H7 (cell line): ENCODE data around the gene DAPK3. TPM values are rescaled to one million over a fixed set of nuclear protein-coding genes. Genes with fewer than 3 reads are reported as not detected.
"Not testable (repeated sequence)": the region's sequence is repeated elsewhere in the genome, so short reads cannot be mapped to it uniquely, and the experiment has no call there.

Source experiments
- DNase-seq: peaks from one replicate; pipeline ENCODE4 v3.0.0; 2012
- H3K27me3 ChIP-seq: 2 replicates; pipeline ENCODE4 v1.6.0; 2011; ENCODE audit warnings: mild to moderate bottlenecking, low read length; ENCODE audit not compliant: control insufficient read depth, insufficient read depth
- H3K36me3 ChIP-seq: replicated peaks from 2 replicates; pipeline ENCODE4 v1.5.1; 2011; ENCODE audit warnings: low read length; ENCODE audit not compliant: control insufficient read depth, insufficient read depth
- H3K4me3 ChIP-seq: 2 replicates; pipeline ENCODE4 v1.5.1; 2011; ENCODE audit warnings: low read depth, mild to moderate bottlenecking, control low read depth, low read length, moderate library complexity; ENCODE audit not compliant: insufficient read depth
- total RNA-seq: library from RNA; depleted of rRNA; stranded (reverse); fragments of >200 nt; shearing (Covaris generic); gene quantifications from 2 replicates; pipeline ENCODE4 v1.2.3, GENCODE V29; 2014; rRNA removed

Gene DAPK3
- total RNA-seq: 124 and 131 TPM in 2 replicates

DNA sequence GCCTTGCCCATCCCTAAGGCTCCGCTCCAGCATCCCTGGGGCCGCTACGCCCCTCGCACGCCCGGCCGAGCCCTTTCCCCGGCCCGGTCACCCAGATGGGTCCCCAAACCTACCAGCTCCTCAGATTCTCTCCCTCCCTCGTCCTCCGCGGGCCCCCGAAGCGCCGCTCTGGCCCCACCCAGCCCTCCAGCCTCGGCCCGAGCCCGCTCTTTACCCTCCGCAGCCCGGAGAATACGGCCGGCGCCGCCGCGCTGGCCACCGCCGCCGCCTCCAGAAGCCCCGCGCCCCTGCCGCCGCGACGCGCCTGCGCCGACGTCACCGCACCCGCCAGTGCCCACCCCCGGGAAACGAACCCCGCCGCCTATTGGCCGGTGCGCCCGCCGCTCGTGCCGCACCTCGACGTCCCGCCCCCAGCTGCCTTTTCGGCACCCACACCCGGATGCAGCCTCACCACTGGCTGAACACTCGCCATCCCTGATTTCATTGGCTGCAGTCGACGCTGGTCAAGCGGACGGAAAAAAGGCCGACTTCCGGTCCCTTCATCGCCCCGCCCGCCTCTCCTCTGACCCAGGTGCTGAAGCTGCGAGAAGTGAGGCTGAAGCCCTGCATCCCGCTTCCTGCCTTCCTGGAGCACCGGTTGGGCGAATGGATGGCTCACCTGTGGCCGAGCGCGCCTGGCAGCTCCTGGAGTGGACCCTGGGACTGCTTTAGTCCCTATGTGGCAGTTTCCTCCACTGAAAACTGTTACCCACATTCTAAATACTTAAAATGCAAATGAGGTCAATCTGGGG, at the start of gene DAPK3:
Gene DAPK3, minus strand, starts transcription at position 292 of the 791 bp plus-strand sequence. CDS start 1,364 bp downstream, outside the sequence.
- no peaks in the 10 kb centered on the region for H3K27me3 ChIP-seq
- peaks cover 22% of the 10 kb centered on the region for H3K36me3 ChIP-seq
- peak within 1 kb of the TSS; percentile 85 for H3K4me3 ChIP-seq
- peak; percentile 99 for DNase-seq

GRCh38 chr19:4019578-4019977, 48.7 kb upstream of the DAPK3 start:
- H3K4me3 ChIP-seq: no peak overlapping the region
- no peaks in the 10 kb centered on the region for H3K27me3 ChIP-seq
- DNase-seq: no peak
- H3K36me3 ChIP-seq: no peaks in the 10 kb centered on the region; the same call in 1 of the 2 replicates

DNA sequence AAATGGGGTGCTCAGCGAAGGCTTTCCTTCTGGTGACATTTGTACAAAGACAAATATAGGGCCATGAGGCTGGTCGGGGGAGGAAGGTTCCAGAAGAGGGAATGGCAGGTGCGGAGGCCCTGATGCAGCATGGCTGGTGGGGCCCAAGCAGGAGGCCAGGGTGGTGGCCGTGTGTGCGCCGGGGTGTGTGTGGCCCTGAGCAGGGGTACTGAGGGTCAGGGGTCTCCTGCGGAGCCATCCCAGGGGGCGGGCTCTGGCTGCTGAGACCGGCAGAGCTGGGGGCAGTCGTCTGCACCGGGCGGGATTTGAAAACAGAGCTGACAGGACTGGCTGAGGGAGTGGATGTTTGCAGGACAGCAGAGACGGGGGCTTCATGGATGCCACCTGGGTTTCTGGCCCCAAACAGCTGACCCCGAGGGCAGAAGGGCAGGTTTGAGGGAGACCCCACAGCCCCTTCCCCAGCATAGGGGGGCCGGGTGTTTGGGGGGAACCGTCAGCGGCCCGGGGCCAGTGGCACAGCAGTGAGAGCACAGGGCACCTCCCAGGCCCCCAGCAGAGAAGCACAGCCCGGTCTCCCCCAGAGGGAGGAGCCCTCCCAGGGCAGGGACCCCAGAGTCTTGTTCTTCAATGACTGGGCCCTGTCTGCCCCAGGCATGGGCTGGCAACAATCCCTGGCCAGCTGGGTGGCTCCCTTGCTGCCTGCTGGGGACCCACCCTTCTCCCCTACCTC, 48.0 kb upstream of the DAPK3 start:
- no peak for DNase-seq
- Histone ChIP-seq H3K27me3 (no peaks in the 10 kb centered on the region), H3K4me3 (no peak overlapping the region)

DNA sequence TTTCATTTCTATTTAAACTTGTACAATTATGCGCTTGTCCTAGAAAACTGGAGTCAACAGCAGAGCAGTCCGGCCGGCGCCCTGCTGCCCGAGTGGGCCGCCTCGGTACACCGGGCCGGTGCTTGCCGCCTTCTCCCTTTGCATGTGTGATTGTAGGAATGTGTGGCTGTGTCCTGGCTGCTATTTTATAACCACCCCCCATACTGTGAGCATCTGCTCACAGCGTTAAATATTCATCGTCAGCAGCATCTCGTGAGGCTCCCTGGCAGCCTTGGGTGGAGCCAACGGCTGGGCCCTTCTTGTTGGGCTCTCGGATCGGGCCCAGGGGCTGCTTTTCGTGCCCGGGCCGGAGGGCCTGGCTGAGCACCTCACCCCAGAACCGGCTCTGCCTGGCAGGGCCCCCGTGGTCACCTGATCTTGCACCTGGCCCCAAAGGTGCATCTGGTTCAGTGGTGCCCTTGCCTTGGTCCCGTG, 47.3 kb upstream of the DAPK3 start:
- no peak for DNase-seq
- no peaks in the 10 kb centered on the region for H3K27me3 ChIP-seq
- no peak overlapping the region for H3K4me3 ChIP-seq
- H3K36me3 ChIP-seq: peaks cover 3% of the 10 kb centered on the region

More for the DNA sequence above, 48.0 kb upstream of the DAPK3 start:
- H3K36me3 ChIP-seq: no peaks in the 10 kb centered on the region; the same call in 1 of the 2 replicates

GRCh38 chr19:4016903-4017638, 46.2 kb upstream of the DAPK3 start:
- peak; percentile 41 for DNase-seq
- Histone ChIP-seq H3K4me3 (no peak overlapping the region), H3K27me3 (no peaks in the 10 kb centered on the region), H3K36me3 (peaks cover 3% of the 10 kb centered on the region)

- peak; percentile 47 for DNase-seq
- Histone ChIP-seq H3K4me3 (no peak overlapping the region), H3K36me3 (peaks cover 3% of the 10 kb centered on the region), H3K27me3 (no peaks in the 10 kb centered on the region)
Observed at GRCh38 chr19:4016486-4016885, 45.6 kb upstream of the DAPK3 start.

DNA sequence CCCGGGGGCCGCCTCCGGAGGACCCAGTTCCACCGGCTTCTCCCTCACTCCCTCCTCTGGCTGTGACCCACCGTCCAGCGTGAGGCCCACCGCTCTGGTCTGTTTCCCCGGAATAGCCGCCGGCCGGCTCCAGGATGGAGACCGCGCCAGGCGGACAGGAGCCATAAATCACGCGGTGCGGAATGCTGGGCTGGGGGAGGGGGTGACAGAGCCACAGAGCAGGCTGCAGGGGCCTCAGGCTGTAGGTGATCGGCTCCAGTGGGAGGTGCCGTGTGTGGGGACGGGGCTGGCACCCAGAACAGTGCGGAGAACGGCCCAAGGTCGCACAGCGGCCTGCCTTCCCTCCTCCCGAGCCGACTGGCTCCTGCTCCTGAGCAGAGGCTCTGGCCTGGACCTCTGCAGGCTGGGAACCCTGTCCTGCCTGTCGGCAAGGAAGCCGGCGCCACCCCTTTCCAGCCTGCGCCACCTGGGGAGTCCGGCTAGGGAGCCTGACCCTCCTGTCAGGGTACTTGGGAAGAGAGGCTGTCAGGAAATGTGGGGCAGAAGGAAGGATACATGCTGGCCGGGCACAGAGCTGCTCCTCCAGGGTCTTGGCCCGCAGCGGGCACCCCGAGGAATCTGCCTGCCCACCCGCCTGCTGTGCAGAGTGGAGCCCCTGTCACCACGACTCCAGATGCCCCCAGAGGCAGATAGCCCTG, 45.0 kb upstream of the DAPK3 start:
- peak; percentile 42 for DNase-seq
- Histone ChIP-seq H3K27me3 (no peaks in the 10 kb centered on the region), H3K36me3 (peaks cover 3% of the 10 kb centered on the region), H3K4me3 (no peak overlapping the region)

DNA sequence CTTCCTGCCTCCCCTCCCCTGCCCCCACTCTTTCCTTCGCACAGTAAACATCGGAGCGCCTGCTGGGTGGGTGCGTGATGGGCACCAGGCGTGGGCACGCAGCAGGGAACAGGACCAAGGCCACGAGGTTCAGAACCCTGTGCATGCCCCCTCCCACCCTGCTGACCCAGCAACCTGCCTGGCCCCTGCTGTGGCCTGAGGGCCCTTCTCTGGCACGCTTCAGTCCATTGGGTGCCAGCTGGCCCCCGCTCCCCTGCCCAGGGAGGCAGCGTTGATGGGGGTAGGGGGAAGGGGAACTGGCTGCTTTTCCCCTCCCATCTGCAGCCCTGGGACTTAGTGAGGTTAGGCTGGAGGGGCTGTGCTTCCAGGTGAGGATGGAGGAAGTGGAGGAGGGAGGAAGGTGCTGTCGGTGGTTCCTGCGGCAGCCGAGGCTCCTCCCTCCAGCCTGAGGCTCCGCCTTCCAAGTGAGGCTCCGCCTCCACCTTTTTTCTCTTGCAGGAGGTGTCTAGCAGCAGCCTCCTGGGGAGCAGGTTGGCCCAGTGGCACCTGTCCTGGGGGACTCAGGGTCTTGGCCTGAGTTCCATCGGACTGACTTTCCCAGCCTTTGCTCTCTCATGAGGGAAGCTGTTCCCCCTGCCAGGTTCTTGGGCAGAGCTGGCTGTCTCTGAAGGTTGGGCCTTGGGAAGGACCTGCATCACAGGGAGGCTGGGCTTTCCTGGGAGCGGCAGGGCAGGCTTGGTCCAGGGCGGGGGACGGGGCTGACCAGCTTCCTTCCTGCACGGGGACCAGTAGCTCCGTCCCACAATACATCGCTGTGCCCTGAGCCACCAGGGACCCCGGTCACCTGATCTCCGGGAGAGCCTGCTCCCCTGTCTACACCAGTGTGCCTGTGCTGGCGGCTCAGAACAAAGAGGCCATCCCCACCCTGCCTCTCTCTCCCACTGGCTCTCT, 43.9 kb upstream of the DAPK3 start:
- peak; percentile 91 for DNase-seq

DNA sequence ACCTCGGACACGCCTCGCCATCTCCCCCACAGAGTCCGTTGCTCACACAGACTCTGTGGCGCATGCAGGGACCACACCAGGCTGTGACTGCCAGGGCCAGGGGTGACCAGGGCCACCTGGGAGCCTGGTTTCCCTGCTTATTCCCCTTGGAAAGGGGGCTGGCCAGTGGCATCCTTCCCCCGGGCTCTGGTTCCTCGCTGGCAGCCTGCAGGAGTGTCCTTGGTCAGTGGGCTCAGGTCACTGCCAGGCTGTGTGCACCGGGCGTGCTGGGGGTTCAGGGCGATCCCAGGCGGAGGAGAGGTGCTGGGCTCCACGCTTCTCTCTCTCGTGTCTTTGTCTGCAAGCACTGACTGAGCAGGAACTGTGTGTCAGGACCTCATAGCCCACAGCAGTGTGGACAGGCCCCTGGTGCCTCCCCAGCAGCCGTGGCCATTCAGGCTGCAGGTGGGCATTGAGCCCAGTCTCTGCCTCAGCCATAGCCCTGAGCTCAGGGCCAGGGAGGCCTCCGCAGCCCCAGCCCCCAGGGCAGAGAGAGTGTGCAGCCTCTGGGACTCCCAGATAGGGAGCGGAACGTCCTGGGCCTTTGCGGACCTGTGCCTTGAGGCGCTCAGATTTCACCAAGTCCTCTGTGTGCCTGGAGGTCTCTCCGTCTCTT, 43.1 kb upstream of the DAPK3 start:
- no peak overlapping the region for H3K4me3 ChIP-seq
- no peaks in the 10 kb centered on the region for H3K27me3 ChIP-seq
- DNase-seq: no peak
- peaks cover 3% of the 10 kb centered on the region for H3K36me3 ChIP-seq

More for the DNA sequence above, 43.9 kb upstream of the DAPK3 start:
- no peak overlapping the region for H3K4me3 ChIP-seq
- no peaks in the 10 kb centered on the region for H3K27me3 ChIP-seq
- peaks cover 3% of the 10 kb centered on the region for H3K36me3 ChIP-seq

- peaks cover 3% of the 10 kb centered on the region for H3K36me3 ChIP-seq
- H3K27me3 ChIP-seq: no peaks in the 10 kb centered on the region
- peak; percentile 34 for DNase-seq
- H3K4me3 ChIP-seq: no peak overlapping the region
Observed at GRCh38 chr19:4012975-4013634, 42.2 kb upstream of the DAPK3 start.

GRCh38 chr19:4012092-4012974, 41.4 kb upstream of the DAPK3 start:
- Histone ChIP-seq H3K27me3 (no peaks in the 10 kb centered on the region), H3K36me3 (peaks cover 3% of the 10 kb centered on the region), H3K4me3 (no peak overlapping the region)
- peak; percentile 39 for DNase-seq

DNA sequence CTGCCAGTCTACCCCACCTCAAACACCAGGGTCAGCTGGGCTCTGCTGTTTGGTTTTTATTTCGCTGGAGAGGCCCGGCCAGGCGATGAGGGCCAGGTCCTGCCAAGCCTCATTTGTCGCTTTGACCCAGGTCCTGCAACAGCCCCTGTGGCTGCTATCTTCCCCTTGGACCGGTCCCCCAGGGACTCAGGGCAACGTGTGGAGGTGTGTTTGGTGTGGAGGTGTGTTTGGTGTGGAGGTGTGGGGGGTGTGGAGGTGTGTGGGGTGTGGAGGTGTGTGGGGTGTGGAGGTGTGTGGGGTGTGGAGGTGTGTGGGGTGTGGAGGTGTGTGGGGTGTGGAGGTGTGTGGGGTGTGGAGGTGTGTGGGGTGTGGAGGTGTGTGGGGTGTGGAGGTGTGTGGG, 40.5 kb upstream of the DAPK3 start:
- not testable (repeated sequence) for DNase-seq, H3K4me3 ChIP-seq, H3K27me3 ChIP-seq, H3K36me3 ChIP-seq
